Spinal cord (tissue), 10 donors: Measurements from ENCODE around the gene SLC4A1. TPM values are rescaled to one million over a fixed set of nuclear protein-coding genes. Genes with fewer than 3 reads are reported as not detected.
A peak's percentile ranks its signal among the peaks of the same experiment; 100 is the strongest.

Source experiments
- DNase-seq, 6 donors: peaks; one replicate each; pipeline versions ENCODE4 v3.0.0 to v3.0.0-alpha.2; 2013 to 2015; ENCODE audit warnings: low spot score in 6 of 6, low read depth in 4 of 6
- H3K27ac ChIP-seq: one replicate; pipeline ENCODE4 v1.5.1; 2013; ENCODE audit warnings: low read depth, low read length, control low read depth
- H3K27me3 ChIP-seq: one replicate; pipeline ENCODE4 v1.6.1; 2013; ENCODE audit warnings: low read length; ENCODE audit not compliant: control insufficient read depth, insufficient read depth
- H3K36me3 ChIP-seq: one replicate; pipeline ENCODE4 v1.6.1; 2013; ENCODE audit warnings: low read length; ENCODE audit not compliant: control insufficient read depth, insufficient read depth
- H3K4me1 ChIP-seq: one replicate; pipeline ENCODE4 v1.6.1; 2013; ENCODE audit warnings: low read length; ENCODE audit not compliant: control insufficient read depth, insufficient read depth
- H3K4me3 ChIP-seq: one replicate; pipeline ENCODE4 v1.5.1; 2013; ENCODE audit warnings: low read depth, low read length, control low read depth
- H3K9me3 ChIP-seq: one replicate; pipeline ENCODE4 v1.6.1; 2013; ENCODE audit warnings: low read length; ENCODE audit not compliant: control insufficient read depth, insufficient read depth
- WGBS: methylation state at CpG from one replicate; pipeline ENCODE4 v1.1.5; 2013; ENCODE audit warnings: missing lambda C conversion rate; ENCODE audit not compliant: insufficient coverage; 5-methylcytosine and 5-hydroxymethylcytosine counted together
- polyA plus RNA-seq, 2 donors: library from polyadenylated mRNA; unstranded; fragments of 120-200 nt; gene quantifications; one replicate each; pipeline ENCODE4 v1.2.1, GENCODE V29; 2013; ENCODE audit not compliant: insufficient read length in 2 of 2
- total RNA-seq, 2 donors: library from RNA; depleted of rRNA in 1 of 2; stranded (reverse); fragments of 120-200 nt in 1 of 2; fragments of >200 nt in 1 of 2; gene quantifications; one replicate each; pipeline versions ENCODE4 v1.2.3 to v1.2.4, GENCODE V29; 2013 to 2014
- donor health status: healthy.

SLC4A1 gene
- total and polyA plus RNA-seq, 4 donors = 3.9 to 34.6 (median 8.9) TPM

- DNase-seq = no peak
- WGBS = 48% methylated on average over 10 of the region's 10 CpGs
- H3K36me3 ChIP-seq = peaks cover 49% of the 10 kb centered on the region
- H3K27ac ChIP-seq = no peak overlapping the region
- no peaks in the 10 kb centered on the region for H3K9me3 ChIP-seq
- H3K4me1 ChIP-seq = peaks cover 53% of the 10 kb centered on the region
- no peak overlapping the region for H3K4me3 ChIP-seq
- H3K27me3 ChIP-seq = peaks cover 13% of the 10 kb centered on the region
These were observed 42.9 kb upstream of the SLC4A1 start for GRCh38 chr17:44310609-44311376.

DNA sequence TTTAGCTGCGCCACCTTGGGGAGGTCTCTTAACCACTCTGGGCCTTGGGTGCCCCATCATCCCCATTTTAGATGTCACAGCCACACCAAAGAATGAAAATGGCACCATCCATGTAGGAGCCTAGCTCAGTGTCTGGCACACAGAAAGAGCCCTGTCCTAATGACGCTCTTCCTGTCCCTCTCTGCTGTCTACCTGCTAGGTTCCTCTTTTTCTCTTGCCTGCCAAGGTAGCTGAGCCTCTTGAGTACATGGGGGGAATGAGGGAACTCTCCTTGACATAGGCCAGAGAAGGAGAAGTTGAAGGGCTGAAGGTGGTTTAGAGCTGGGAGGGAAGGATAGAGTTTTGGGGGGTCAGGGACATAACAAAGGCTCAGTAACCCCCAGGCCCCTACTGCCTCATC lies 42.3 kb upstream of the SLC4A1 start:
- Histone ChIP-seq H3K4me1 (peaks cover 53% of the 10 kb centered on the region), H3K9me3 (no peaks in the 10 kb centered on the region), H3K27ac (no peak overlapping the region), H3K4me3 (no peak overlapping the region), H3K27me3 (peaks cover 10% of the 10 kb centered on the region), H3K36me3 (peaks cover 43% of the 10 kb centered on the region)
- WGBS = 94% methylated on average over 2 of the region's 2 CpGs
- DNase-seq = no peak

- Histone ChIP-seq H3K27me3 (peaks cover 8% of the 10 kb centered on the region), H3K27ac (no peak overlapping the region)
- 62% methylated on average over 3 of the region's 5 CpGs for WGBS
These were observed 41.5 kb upstream of the SLC4A1 start for GRCh38 chr17:44309472-44309871.

DNA sequence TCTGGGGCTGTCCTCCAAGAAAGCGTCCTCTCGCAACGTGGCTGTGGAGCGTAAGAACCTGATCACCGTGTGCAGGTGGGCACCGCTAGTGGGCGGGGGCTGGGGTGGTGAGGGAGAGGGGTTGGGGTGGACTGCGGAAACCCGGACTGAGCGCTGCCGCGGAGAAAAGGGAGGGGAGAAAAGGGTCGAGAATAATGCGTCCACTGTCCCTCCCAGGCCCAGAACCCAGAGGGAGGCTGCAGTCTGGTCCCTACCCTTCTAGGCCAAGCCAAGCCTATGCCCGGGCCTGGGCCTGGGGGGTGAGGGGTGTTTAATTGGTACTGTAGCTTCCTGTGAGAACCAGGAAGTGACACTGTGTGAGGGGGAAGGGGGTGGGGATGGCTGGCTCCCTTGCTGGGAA lies 40.9 kb upstream of the SLC4A1 start:
- peaks cover 42% of the 10 kb centered on the region for H3K4me1 ChIP-seq
- peak overlapping the region; percentile 55 for H3K4me3 ChIP-seq
- WGBS = 0% methylated on average over 15 of the region's 15 CpGs
- peak in 3 of 6 donors; percentile 15 to 83 (median 67) for DNase-seq
- H3K27me3 ChIP-seq = peaks cover 2% of the 10 kb centered on the region
- H3K36me3 ChIP-seq = peaks cover 31% of the 10 kb centered on the region
- peak overlapping the region; percentile 93 for H3K27ac ChIP-seq
- no peaks in the 10 kb centered on the region for H3K9me3 ChIP-seq

More at GRCh38 chr17:44309472-44309871, 41.5 kb upstream of the SLC4A1 start:
- DNase-seq = no peak
- peaks cover 37% of the 10 kb centered on the region for H3K36me3 ChIP-seq
- H3K9me3 ChIP-seq = no peaks in the 10 kb centered on the region
- peaks cover 47% of the 10 kb centered on the region for H3K4me1 ChIP-seq
- H3K4me3 ChIP-seq = peak overlapping the region; percentile 55

- H3K27ac ChIP-seq = peak within 1 kb of the TSS; percentile 93
- WGBS = 0% methylated on average over 23 of the region's 39 CpGs
- DNase-seq = peak; percentile 82 to 98 (median 90)
- no peaks in the 10 kb centered on the region for H3K9me3 ChIP-seq
- no peaks in the 10 kb centered on the region for H3K27me3 ChIP-seq
- peak within 1 kb of the TSS; percentile 55 for H3K4me3 ChIP-seq
- peaks cover 42% of the 10 kb centered on the region for H3K4me1 ChIP-seq
- peaks cover 26% of the 10 kb centered on the region for H3K36me3 ChIP-seq
These were observed 40.4 kb upstream of the SLC4A1 start, which contains the start of gene RUNDC3A for GRCh38 chr17:44308320-44308818. RUNDC3A (plus strand) TSS chr17:44308601; CDS start chr17:44308833, 232 bp downstream.

GRCh38 chr17:44307387-44308186 lies 39.7 kb upstream of the SLC4A1 start:
- DNase-seq = peak in 5 of 6 donors; percentile 48 to 92 (median 59)
- Histone ChIP-seq H3K36me3 (peaks cover 18% of the 10 kb centered on the region), H3K27ac (peak overlapping the region; percentile 93), H3K4me1 (peaks cover 42% of the 10 kb centered on the region), H3K4me3 (peak overlapping the region; percentile 55), H3K27me3 (no peaks in the 10 kb centered on the region), H3K9me3 (no peaks in the 10 kb centered on the region)
- WGBS = 0% methylated on average over 16 of the region's 26 CpGs

DNA sequence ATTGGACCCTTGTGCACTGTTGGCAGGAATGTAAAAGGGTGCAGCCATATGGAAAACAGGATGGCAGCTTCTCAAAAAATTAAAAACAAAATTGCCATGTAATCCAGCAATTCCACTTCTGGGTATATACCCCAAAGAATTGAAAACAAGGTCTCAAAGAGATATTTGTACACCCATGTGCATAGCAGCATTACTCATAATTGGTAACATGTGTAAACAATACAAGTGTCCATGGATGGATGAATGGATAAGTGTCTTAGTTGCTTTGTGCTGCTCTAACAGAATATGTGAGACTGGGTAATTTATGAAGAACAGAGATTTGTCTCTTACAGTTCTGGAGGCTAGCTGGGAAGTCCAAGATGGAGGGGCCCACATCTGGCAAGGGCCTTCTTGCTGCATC lies 36.7 kb upstream of the SLC4A1 start:
- Histone ChIP-seq H3K27ac (no peak overlapping the region), H3K36me3 (peaks cover 1% of the 10 kb centered on the region), H3K4me3 (no peak overlapping the region), H3K9me3 (no peaks in the 10 kb centered on the region), H3K27me3 (no peaks in the 10 kb centered on the region), H3K4me1 (peaks cover 19% of the 10 kb centered on the region)
- DNase-seq = peak in 1 of 6 donors; percentile 48

GRCh38 chr17:44297975-44298374 lies 30.0 kb upstream of the SLC4A1 start:
- Histone ChIP-seq H3K4me1 (no peaks in the 10 kb centered on the region), H3K9me3 (no peaks in the 10 kb centered on the region), H3K4me3 (no peak overlapping the region), H3K27ac (no peak overlapping the region), H3K36me3 (no peaks in the 10 kb centered on the region), H3K27me3 (no peaks in the 10 kb centered on the region)
- no peak for DNase-seq
- WGBS = 72% methylated on average over 2 of the region's 3 CpGs

GRCh38 chr17:44293509-44294226 lies 25.7 kb upstream of the SLC4A1 start:
- H3K4me1 ChIP-seq = no peaks in the 10 kb centered on the region
- no peak overlapping the region for H3K4me3 ChIP-seq
- no peaks in the 10 kb centered on the region for H3K36me3 ChIP-seq
- WGBS = 87% methylated on average over 8 of the region's 9 CpGs
- H3K27ac ChIP-seq = no peak overlapping the region
- H3K9me3 ChIP-seq = no peaks in the 10 kb centered on the region
- H3K27me3 ChIP-seq = no peaks in the 10 kb centered on the region
- DNase-seq = no peak
